ENCODE results near the gene BLMH. TPM values are rescaled to one million over a fixed set of nuclear protein-coding genes. Genes with fewer than 3 reads are reported as not detected.

The BLMH gene
- total and polyA plus RNA-seq, 4 donors: 10.5 to 50.9 (median 21.6) TPM

DNA sequence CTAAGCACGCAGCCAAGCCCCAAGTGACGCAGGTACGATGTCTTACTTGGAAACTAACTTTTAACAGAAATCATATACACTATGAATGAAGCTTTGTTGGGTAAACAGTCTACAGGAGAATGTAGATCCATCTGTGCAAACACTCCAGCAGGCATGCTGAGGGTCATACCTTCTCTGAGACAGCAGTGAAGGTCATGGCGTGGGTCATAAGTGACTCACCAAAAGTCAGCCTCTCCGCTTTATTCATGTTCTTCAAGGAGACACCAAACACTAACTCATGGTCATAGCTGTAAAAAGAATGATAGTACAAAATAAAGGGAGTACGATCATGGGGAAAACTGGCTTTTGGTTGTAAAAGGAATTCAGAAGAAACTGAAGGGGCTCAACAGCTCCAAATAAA, 20.6 kb downstream of the BLMH start:
- Histone ChIP-seq H3K9ac (ENCODE audit: insufficient read depth in 1 of 2, low read length in 2 of 2) (no peak overlapping the region), H3K27me3 (ENCODE audit: control insufficient read depth in 3 of 3, insufficient read depth in 3 of 3, low read length in 2 of 3) (no peaks in the 10 kb centered on the region), H3K4me3 (no peak overlapping the region), H3K27ac (ENCODE audit: low read depth in 1 of 2, low read length in 1 of 2) (no peak overlapping the region), H3K9me3 (ENCODE audit: control insufficient read depth in 4 of 4, insufficient read depth in 3 of 4, low read length in 3 of 4) (no peaks in the 10 kb centered on the region), H3K36me3 (ENCODE audit: control insufficient read depth in 4 of 4, insufficient read depth in 4 of 4, low read length in 4 of 4) (peaks cover 25 to 42% (median 35%) of the 10 kb centered on the region in 4 donors), H3K4me1 (ENCODE audit: control insufficient read depth in 5 of 5, insufficient read depth in 5 of 5, low read length in 5 of 5) (peaks cover 0 to 2% (median 0%) of the 10 kb centered on the region in 5 donors)
- TF ChIP-seq, protein P1, sequence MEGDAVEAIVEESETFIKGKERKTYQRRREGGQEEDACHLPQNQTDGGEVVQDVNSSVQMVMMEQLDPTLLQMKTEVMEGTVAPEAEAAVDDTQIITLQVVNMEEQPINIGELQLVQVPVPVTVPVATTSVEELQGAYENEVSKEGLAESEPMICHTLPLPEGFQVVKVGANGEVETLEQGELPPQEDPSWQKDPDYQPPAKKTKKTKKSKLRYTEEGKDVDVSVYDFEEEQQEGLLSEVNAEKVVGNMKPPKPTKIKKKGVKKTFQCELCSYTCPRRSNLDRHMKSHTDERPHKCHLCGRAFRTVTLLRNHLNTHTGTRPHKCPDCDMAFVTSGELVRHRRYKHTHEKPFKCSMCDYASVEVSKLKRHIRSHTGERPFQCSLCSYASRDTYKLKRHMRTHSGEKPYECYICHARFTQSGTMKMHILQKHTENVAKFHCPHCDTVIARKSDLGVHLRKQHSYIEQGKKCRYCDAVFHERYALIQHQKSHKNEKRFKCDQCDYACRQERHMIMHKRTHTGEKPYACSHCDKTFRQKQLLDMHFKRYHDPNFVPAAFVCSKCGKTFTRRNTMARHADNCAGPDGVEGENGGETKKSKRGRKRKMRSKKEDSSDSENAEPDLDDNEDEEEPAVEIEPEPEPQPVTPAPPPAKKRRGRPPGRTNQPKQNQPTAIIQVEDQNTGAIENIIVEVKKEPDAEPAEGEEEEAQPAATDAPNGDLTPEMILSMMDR (IDR thresholded peaks at IDR 0.05; ENCODE audit: control extremely low read depth, extremely low read depth): no peak
- ATAC-seq (ENCODE audit: insufficient read depth, low FRiP score): no peak
- DNase-seq: no peak
- WGBS, 2 donors: 97% methylated on average over 6 of the region's 6 CpGs

DNA sequence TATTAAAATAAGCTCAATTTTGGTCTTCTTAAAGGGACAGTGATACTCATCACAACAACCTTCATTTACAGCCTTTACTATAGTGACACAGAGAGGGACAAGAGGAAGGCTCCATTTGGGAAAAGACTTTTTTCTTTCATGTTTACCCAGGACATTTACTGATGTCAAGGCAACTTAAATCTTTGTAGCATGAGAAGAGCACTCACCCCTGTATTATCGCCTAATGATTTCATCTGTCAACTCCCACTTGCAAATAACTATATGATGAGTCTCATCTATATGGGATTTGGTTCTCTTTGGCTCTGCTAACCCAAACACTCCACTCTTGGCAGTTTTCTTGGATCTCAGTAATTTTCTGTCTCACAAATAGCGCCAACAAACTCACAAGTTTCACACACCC, 24.1 kb downstream of the BLMH start:
- no peak for DNase-seq
- 96% methylated on average over 2 of the region's 2 CpGs for WGBS, 2 donors
- H3K27ac ChIP-seq (ENCODE audit: low read depth in 1 of 2, low read length in 1 of 2): no peak overlapping the region
- H3K36me3 ChIP-seq (ENCODE audit: control insufficient read depth in 4 of 4, insufficient read depth in 4 of 4, low read length in 4 of 4): peaks cover 15 to 36% (median 31%) of the 10 kb centered on the region in 4 donors
- H3K4me3 ChIP-seq: no peak overlapping the region
- TF ChIP-seq, protein P1 (IDR thresholded peaks at IDR 0.05; ENCODE audit: control extremely low read depth, extremely low read depth): no peak
- peaks cover 0 to 15% (median 9%) of the 10 kb centered on the region in 5 donors for H3K4me1 ChIP-seq (ENCODE audit: control insufficient read depth in 5 of 5, insufficient read depth in 5 of 5, low read length in 5 of 5)
- no peaks in the 10 kb centered on the region for H3K27me3 ChIP-seq (ENCODE audit: control insufficient read depth in 3 of 3, insufficient read depth in 3 of 3, low read length in 2 of 3)
- ATAC-seq (ENCODE audit: insufficient read depth, low FRiP score): no peak
- H3K9me3 ChIP-seq (ENCODE audit: control insufficient read depth in 4 of 4, insufficient read depth in 3 of 4, low read length in 3 of 4): no peaks in the 10 kb centered on the region
- no peak overlapping the region for H3K9ac ChIP-seq (ENCODE audit: insufficient read depth in 1 of 2, low read length in 2 of 2)

DNA sequence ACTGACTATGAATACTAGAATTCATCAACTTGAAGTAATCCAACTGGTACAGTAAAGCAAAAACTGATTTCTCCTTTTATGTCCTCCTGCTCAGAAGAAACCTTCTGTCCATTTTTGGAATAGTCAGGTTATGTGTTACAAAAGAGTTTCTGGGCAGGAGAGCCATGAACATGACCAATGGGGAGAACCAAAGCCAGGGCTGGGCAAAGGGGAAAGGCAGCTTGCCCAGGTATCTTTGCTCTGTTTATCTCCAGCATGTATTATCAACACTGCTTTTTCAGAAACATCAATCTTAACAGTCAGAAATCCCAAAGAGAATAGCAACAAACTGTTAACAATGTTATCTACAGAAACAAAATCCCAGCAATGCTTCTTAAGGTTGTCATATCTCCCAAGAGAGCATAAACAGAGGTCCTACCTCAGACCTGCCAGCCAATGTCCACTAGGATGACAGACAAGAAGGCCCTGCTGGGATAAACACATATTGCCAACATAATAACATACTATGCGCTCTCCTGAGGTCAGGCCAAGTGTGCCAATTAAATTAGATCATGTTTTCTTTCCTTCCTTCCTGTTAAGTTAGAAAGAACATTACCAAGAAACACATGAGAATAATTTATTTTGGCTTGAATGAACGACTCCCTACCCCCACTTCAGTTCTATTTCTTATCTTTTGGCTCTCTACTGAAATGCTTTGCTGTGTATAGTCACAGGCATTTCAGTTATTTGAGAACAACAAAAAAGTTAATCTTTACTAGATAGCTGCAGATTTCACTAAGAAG, 28.0 kb downstream of the BLMH start:
- Histone ChIP-seq H3K36me3 (ENCODE audit: control insufficient read depth in 4 of 4, insufficient read depth in 4 of 4, low read length in 4 of 4) (peaks cover 9 to 28% (median 20%) of the 10 kb centered on the region in 4 donors), H3K9ac (ENCODE audit: insufficient read depth in 1 of 2, low read length in 2 of 2) (peak overlapping the region in 1 of 2 donors; percentile 19), H3K27ac (ENCODE audit: low read depth in 1 of 2, low read length in 1 of 2) (no peak overlapping the region), H3K9me3 (ENCODE audit: control insufficient read depth in 4 of 4, insufficient read depth in 3 of 4, low read length in 3 of 4) (no peaks in the 10 kb centered on the region), H3K4me1 (ENCODE audit: control insufficient read depth in 5 of 5, insufficient read depth in 5 of 5, low read length in 5 of 5) (peaks cover under 1 to 15% (median 9%) of the 10 kb centered on the region in 5 donors), H3K4me3 (no peak overlapping the region), H3K27me3 (ENCODE audit: control insufficient read depth in 3 of 3, insufficient read depth in 3 of 3, low read length in 2 of 3) (no peaks in the 10 kb centered on the region)
- DNase-seq (peak in 2 of 3 donors; percentile 18 to 28), ATAC-seq (ENCODE audit: insufficient read depth, low FRiP score) (no peak)
- TF ChIP-seq, protein P1 (IDR thresholded peaks at IDR 0.05; ENCODE audit: control extremely low read depth, extremely low read depth): no peak
- 30 to 48% methylated on average over 2 of the region's 2 CpGs for WGBS, 2 donors
